H1 (cell line): ENCODE results near the gene ETV4. TPM values are rescaled to one million over a fixed set of nuclear protein-coding genes. Genes with fewer than 3 reads are reported as not detected.

Experiments used
- CTCF ChIA-PET: fragments of 300-600 bp; sonication (Branson Sonifier 250); formaldehyde crosslinking; loops from one replicate; lab custom pipeline; 2021; ENCODE audit not compliant: partially characterized antibody; lab: Charles Lee
- POLR2A ChIA-PET: fragments of 300-600 bp; sonication (Branson Sonifier 250); formaldehyde crosslinking; loops from one replicate; lab custom pipeline; 2021; ENCODE audit warnings: inconsistent platforms; ENCODE audit not compliant: partially characterized antibody; lab: Charles Lee
- DNase-seq, 2 experiments: peaks; one replicate each; pipeline versions ENCODE4 v3.0.0 to v3.0.0-alpha.2; 2010 to 2022; ENCODE audit warnings: low spot score in 2 of 2, low read depth in 1 of 2, mixed read lengths in 1 of 2
- FAIRE-seq: peaks from 2 replicates; lab custom pipeline; 2011; peaks lifted over from hg19 to GRCh38; lab: Jason Lieb, UNC
- H2AFZ ChIP-seq: 2 replicates; pipeline ENCODE4 v1.8.1; 2012; ENCODE audit warnings: low read length, inconsistent platforms
- H2AK5ac ChIP-seq: 2 replicates; pipeline ENCODE4 v1.6.1; 2013; ENCODE audit warnings: low read depth, low read length
- H2BK120ac ChIP-seq: replicated peaks from 2 replicates; pipeline ENCODE3; 2013; ENCODE audit warnings: low read depth, low read length, inconsistent platforms
- H2BK12ac ChIP-seq: 2 replicates; pipeline ENCODE4 v1.6.1; 2013; ENCODE audit warnings: low read depth, low read length
- H2BK15ac ChIP-seq: 2 replicates; pipeline ENCODE4 v1.6.1; 2013; ENCODE audit warnings: low read length
- H2BK20ac ChIP-seq: 2 replicates; pipeline ENCODE4 v1.6.1; 2013; ENCODE audit warnings: low read length
- H2BK5ac ChIP-seq: 2 replicates; pipeline ENCODE4 v1.6.1; 2013; ENCODE audit warnings: low read depth, low read length
- H3K14ac ChIP-seq: 2 replicates; pipeline ENCODE4 v1.6.1; 2013; ENCODE audit warnings: inconsistent platforms; ENCODE audit not compliant: insufficient read length
- H3K18ac ChIP-seq: 2 replicates; pipeline ENCODE4 v1.6.1; 2013; ENCODE audit warnings: low read length; ENCODE audit errors: extremely low read depth
- H3K23ac ChIP-seq: 2 replicates; pipeline ENCODE4 v1.6.1; 2013; ENCODE audit warnings: inconsistent platforms; ENCODE audit not compliant: insufficient read length
- H3K23me2 ChIP-seq: 2 replicates; pipeline ENCODE4 v1.6.1; 2013; ENCODE audit warnings: low read depth, low read length
- H3K27ac ChIP-seq: 2 replicates; pipeline ENCODE4 v1.6.1; 2011; ENCODE audit warnings: low read depth, low read length, inconsistent platforms
- H3K27me3 ChIP-seq, 4 experiments: replicated peaks in 1 of 4; 1 replicate in 1 of 4; 2 replicates in 3 of 4; pipeline versions ENCODE4 v1.6.1 to v1.8.1; 2011 to 2013; ENCODE audit warnings: low read length in 3 of 4, mild to moderate bottlenecking in 3 of 4, inconsistent platforms in 2 of 4, mixed read lengths in 2 of 4, moderate library complexity in 1 of 4; ENCODE audit not compliant: control insufficient read depth in 3 of 4, insufficient read depth in 3 of 4; ENCODE audit errors: extremely low read depth in 1 of 4
- H3K36me3 ChIP-seq, 4 experiments: 2 replicates each; pipeline versions ENCODE4 v1.6.1 to v1.8.1; 2011 to 2013; ENCODE audit warnings: mild to moderate bottlenecking in 4 of 4, low read length in 3 of 4, moderate library complexity in 2 of 4, control low read depth in 1 of 4, inconsistent platforms in 1 of 4; ENCODE audit not compliant: insufficient read depth in 4 of 4, control insufficient read depth in 2 of 4
- H3K4ac ChIP-seq: replicated peaks from 2 replicates; pipeline ENCODE3; 2013; ENCODE audit warnings: low read length, low read depth, mixed read lengths, inconsistent platforms; ENCODE audit not compliant: insufficient read length
- H3K4me1 ChIP-seq, 4 experiments: replicated peaks in 1 of 4; 1 replicate in 1 of 4; 2 replicates in 3 of 4; pipeline versions ENCODE4 v1.6.1 to v1.8.1; 2011 to 2013; ENCODE audit warnings: low read length in 3 of 4, inconsistent platforms in 2 of 4, mixed read lengths in 1 of 4; ENCODE audit not compliant: insufficient read depth in 4 of 4, control insufficient read depth in 3 of 4
- H3K4me2 ChIP-seq, 2 experiments: 2 replicates each; pipeline versions ENCODE4 v1.6.1 to v1.8.1; 2011 to 2013; ENCODE audit warnings: low read depth in 2 of 2, low read length in 2 of 2, control low read depth in 1 of 2, inconsistent platforms in 1 of 2, mild to moderate bottlenecking in 1 of 2; ENCODE audit not compliant: insufficient read depth in 1 of 2
- H3K4me3 ChIP-seq, 4 experiments: fragments of 200-600, 300-600 bp in 1 of 4; sonication (generic), shearing (Covaris generic), sonication (Bioruptor Twin) in 1 of 4; 2 replicates each; pipeline versions ENCODE4 v1.5.1 to v1.8.1; 2011 to 2016; ENCODE audit warnings: low read length in 4 of 4, low read depth in 3 of 4, control low read depth in 2 of 4, inconsistent platforms in 2 of 4, mild to moderate bottlenecking in 2 of 4, mixed read lengths in 1 of 4, moderate library complexity in 1 of 4; ENCODE audit not compliant: insufficient read depth in 2 of 4; ENCODE audit errors: extremely low read depth in 1 of 4
- H3K56ac ChIP-seq: replicated peaks from 2 replicates; pipeline ENCODE3; 2013; ENCODE audit warnings: low read depth, mild to moderate bottlenecking, mixed read lengths, low read length, inconsistent platforms; ENCODE audit not compliant: insufficient read length
- H3K79me1 ChIP-seq: 2 replicates; pipeline ENCODE4 v1.6.1; 2013; ENCODE audit warnings: low read depth, low read length, control low read depth
- H3K79me2 ChIP-seq, 2 experiments: 2 replicates each; pipeline versions ENCODE4 v1.6.1 to v1.8.1; 2012 to 2013; ENCODE audit warnings: low read length in 2 of 2, mild to moderate bottlenecking in 2 of 2, inconsistent platforms in 1 of 2; ENCODE audit not compliant: insufficient read depth in 2 of 2, control insufficient read depth in 1 of 2
- H3K9ac ChIP-seq, 4 experiments: replicated peaks in 1 of 4; 1 replicate in 1 of 4; 2 replicates in 3 of 4; pipeline versions ENCODE4 v1.6.1 to v1.8.1; 2011 to 2013; ENCODE audit warnings: low read depth in 3 of 4, low read length in 3 of 4, control low read depth in 2 of 4, mild to moderate bottlenecking in 2 of 4, moderate library complexity in 2 of 4, inconsistent platforms in 1 of 4; ENCODE audit errors: extremely low read depth in 1 of 4
- H3K9me3 ChIP-seq, 2 experiments: 2 replicates each; pipeline versions ENCODE4 v1.6.1 to v1.8.1; 2012 to 2013; ENCODE audit warnings: mild to moderate bottlenecking in 2 of 2, moderate library complexity in 2 of 2, control low read depth in 1 of 2, inconsistent platforms in 1 of 2, low read depth in 1 of 2, low read length in 1 of 2, mixed read lengths in 1 of 2; ENCODE audit not compliant: insufficient read depth in 2 of 2
- H4K20me1 ChIP-seq, 2 experiments: replicated peaks in 1 of 2; 2 replicates each; pipeline versions ENCODE3 to v1.8.1; 2011 to 2013; ENCODE audit warnings: inconsistent platforms in 2 of 2, low read length in 2 of 2, mild to moderate bottlenecking in 1 of 2; ENCODE audit not compliant: insufficient read depth in 2 of 2, control insufficient read depth in 1 of 2
- H4K5ac ChIP-seq: 2 replicates; pipeline ENCODE4 v1.6.1; 2013; ENCODE audit warnings: low read length, low read depth, mixed read lengths, inconsistent platforms; ENCODE audit not compliant: insufficient read length
- H4K8ac ChIP-seq: 2 replicates; pipeline ENCODE4 v1.8.0; 2013; ENCODE audit warnings: mild to moderate bottlenecking, moderate library complexity, low read length, inconsistent platforms; ENCODE audit not compliant: insufficient read depth; ENCODE audit errors: extremely low read depth
- H4K91ac ChIP-seq: replicated peaks from 2 replicates; pipeline ENCODE3; 2013; ENCODE audit warnings: low read length, mixed read lengths, inconsistent platforms; ENCODE audit not compliant: insufficient read length
- ATF3 ChIP-seq: IDR thresholded peaks from 2 replicates; pipeline ENCODE4 v1.6.1; 2011; ENCODE audit warnings: low read depth, mild to moderate bottlenecking, low read length; ENCODE audit not compliant: insufficient read depth
- CBX5 ChIP-seq: fragments of 300-800, 300-1000 bp; sonication (generic); IDR thresholded peaks from 2 replicates; pipeline ENCODE4 v1.7.1; 2016; ENCODE audit warnings: antibody characterized with exemption, low read length, low read depth
- CEBPB ChIP-seq: IDR thresholded peaks from 2 replicates; pipeline ENCODE4 v1.6.1; 2012; ENCODE audit warnings: low read depth, low read length
- CTCF ChIP-seq, 3 experiments: IDR thresholded peaks; 1 replicate in 2 of 3; 2 replicates in 1 of 3; pipeline versions ENCODE4 v1.5.1 to v1.6.1; 2011; ENCODE audit warnings: low read length in 3 of 3, mild to moderate bottlenecking in 3 of 3, inconsistent platforms in 2 of 3, low read depth in 1 of 3, moderate library complexity in 1 of 3; ENCODE audit not compliant: insufficient read depth in 1 of 3; ENCODE audit errors: control extremely low read depth in 1 of 3
- JUND ChIP-seq: IDR thresholded peaks from 2 replicates; pipeline ENCODE4 v1.6.1; 2011; ENCODE audit warnings: mild to moderate bottlenecking, improper control_type of control experiment, low read length
- KDM5A ChIP-seq: fragments of 200-600 bp; IDR thresholded peaks from 2 replicates; pipeline ENCODE4 v1.7.1; 2012; ENCODE audit warnings: mild to moderate bottlenecking, low read length, inconsistent platforms, mixed read lengths
- PHF8 ChIP-seq: fragments of 200-600 bp; sonication (generic); conservative IDR thresholded peaks from 2 replicates; pipeline ENCODE4 v1.7.1; 2012; ENCODE audit warnings: low read depth, mild to moderate bottlenecking, inconsistent platforms, low read length, moderate library complexity
- POLR2A ChIP-seq, 2 experiments: IDR thresholded peaks; 1 replicate in 1 of 2; 2 replicates in 1 of 2; pipeline ENCODE4 v1.6.1; 2011; ENCODE audit warnings: low read depth in 2 of 2, low read length in 2 of 2, mild to moderate bottlenecking in 2 of 2; ENCODE audit errors: control extremely low read depth in 1 of 2
- SIN3A ChIP-seq, 2 experiments: IDR thresholded peaks in 1 of 2; conservative IDR thresholded peaks in 1 of 2; 2 replicates each; pipeline ENCODE4 v1.6.1; 2011 to 2012; ENCODE audit warnings: low read length in 2 of 2, improper control_type of control experiment in 1 of 2, low read depth in 1 of 2, mild to moderate bottlenecking in 1 of 2
- SUZ12 ChIP-seq: fragments of 200-600 bp; sonication (generic); IDR thresholded peaks from 2 replicates; pipeline ENCODE4 v1.6.1; 2012; ENCODE audit warnings: mild to moderate bottlenecking, inconsistent platforms, low read length, moderate library complexity, mixed read lengths
- YY1 ChIP-seq: IDR thresholded peaks from 2 replicates; pipeline ENCODE4 v1.6.1; 2011; ENCODE audit warnings: low read depth, mild to moderate bottlenecking, low read length
- WGBS, 2 experiments: shearing (Covaris generic) in 1 of 2; methylation state at CpG; one replicate each; pipeline versions ENCODE4 v1.1.6 to v1.1.7; 2013 to 2015; ENCODE audit warnings: low lambda C conversion rate in 2 of 2, mixed read lengths in 2 of 2, inconsistent platforms in 1 of 2, low coverage in 1 of 2, missing lambda C conversion rate in 1 of 2; ENCODE audit not compliant: insufficient replicate concordance in 2 of 2, insufficient coverage in 1 of 2, insufficient read length in 1 of 2; ENCODE audit errors: extremely low coverage in 1 of 2, missing lambda C conversion rate in 1 of 2; 5-methylcytosine and 5-hydroxymethylcytosine counted together
- polyA plus RNA-seq, 7 experiments: library from polyadenylated mRNA; depleted of rRNA in 3 of 7; stranded (reverse) in 5 of 7; unstranded in 2 of 7; fragments of >200 nt in 5 of 7; fragments of 200-250 nt in 2 of 7; gene quantifications; 1 replicate in 5 of 7; 2 replicates in 1 of 7; 4 replicates in 1 of 7; pipeline versions ENCODE4 v1.2.1 to v1.2.3, GENCODE V29; 2011 to 2013; ENCODE audit warnings: missing spikeins in 2 of 7, mixed read lengths in 2 of 7
- total RNA-seq: library from RNA; stranded (reverse); fragmentation: NEBNext Ultra II Directional; extraction: Animal tissue kit (Norgen Biotek cat#: 25700); gene quantifications from 2 replicates; pipeline ENCODE4 v1.2.1, GENCODE V29; 2021

The ETV4 gene
- total and polyA plus RNA-seq, 2 of the 8 experiments (the other 6 are each of a cell fraction or from before 2014, with no cell fraction given), result 75.2 to 143 TPM

GRCh38 chr17:43547189-43547550 is 1.0 kb upstream of the ETV4 start:
- DNase-seq, result no peak
- no peak overlapping the region for H3K14ac ChIP-seq
- no peak overlapping the region for H2BK120ac ChIP-seq
- no peaks in the 10 kb centered on the region for H4K20me1 ChIP-seq
- H3K56ac ChIP-seq, result no peak overlapping the region
- no peak overlapping the region for H3K18ac ChIP-seq
- no peak overlapping the region for H2BK15ac ChIP-seq
- ChIA-PET POLR2A (interaction anchor here (0.6 to 12.8 kb wide), 11 partner anchors 8 to 214 kb away, joined by 3 to 345 read pairs (median 3); no protein-coding TSS in a partner anchor), CTCF (interaction anchor here (0.7 to 2.2 kb wide), 14 partner anchors 10 to 214 kb away, joined by 3 to 10 read pairs (median 4); no protein-coding TSS in a partner anchor)
- peaks cover 0 to 12% (median 7%) of the 10 kb centered on the region in 4 experiments; a peak in 5 of 7 replicates for H3K27me3 ChIP-seq
- H3K36me3 ChIP-seq, result no peaks in the 10 kb centered on the region
- H3K79me1 ChIP-seq, result peaks cover 6% of the 10 kb centered on the region; the same call in 1 of the 2 replicates
- 83% methylated on average over 2 of the region's 2 CpGs; no CpG with 5 or more reads in 1 of the 2 experiments for WGBS, 2 experiments
- peaks cover 19 to 28% (median 24%) of the 10 kb centered on the region in 4 experiments for H3K4me1 ChIP-seq
- peak overlapping the region in 1 of 4 experiments; percentile 71; a peak in 1 of 8 replicates for H3K4me3 ChIP-seq
- no peaks in the 10 kb centered on the region for H3K9me3 ChIP-seq
- FAIRE-seq, result no peak
- H2AK5ac ChIP-seq, result no peak overlapping the region
- no peak overlapping the region for H3K23ac ChIP-seq
- H3K4ac ChIP-seq, result no peak overlapping the region
- H3K27ac ChIP-seq, result no peak overlapping the region
- H4K5ac ChIP-seq, result no peak overlapping the region
- H2BK12ac ChIP-seq, result 0 out of 2 replicates have a peak overlapping the region, but pooled peaks have one; percentile 20
- H2BK5ac ChIP-seq, result no peak overlapping the region
- no peak overlapping the region for H2BK20ac ChIP-seq
- H3K9ac ChIP-seq, result no peak overlapping the region
- peak overlapping the region; percentile 78 to 88; a peak in 3 of 4 replicates for H3K4me2 ChIP-seq
- H3K79me2 ChIP-seq, result peaks cover 12 to 26% of the 10 kb centered on the region in 2 experiments; a peak in 3 of 4 replicates
- H4K8ac ChIP-seq, result no peak overlapping the region
- H4K91ac ChIP-seq, result no peak overlapping the region
- H3K23me2 ChIP-seq, result peaks cover 19% of the 10 kb centered on the region
- no peak overlapping the region for H2AFZ ChIP-seq
- TF ChIP-seq SUZ12 (no peak), PHF8 (no peak), ATF3 (no peak), JUND (no peak), SIN3A (conservative IDR thresholded peaks at IDR 0.05 in 1 of 2, IDR thresholded peaks at IDR 0.05 in 1 of 2; ENCODE audit: low read depth in 1 of 2, low read length in 2 of 2) (no peak), CEBPB (no peak), POLR2A (IDR thresholded peaks at IDR 0.05; ENCODE audit: control extremely low read depth in 1 of 2, low read depth in 2 of 2, low read length in 2 of 2) (no peak), YY1 (no peak), CTCF (IDR thresholded peaks at IDR 0.05; ENCODE audit: control extremely low read depth in 1 of 3, insufficient read depth in 1 of 3, low read depth in 1 of 3, low read length in 3 of 3) (no peak), KDM5A (no peak), CBX5 (no peak)
